ENCODE data around the gene RUVBL1. TPM values are rescaled to one million over a fixed set of nuclear protein-coding genes. Genes with fewer than 3 reads are reported as not detected.

The RUVBL1 gene
- total and polyA plus RNA-seq, 2 donors (not counting 1 experiment from before 2014, with no cell fraction given) = 52.3 to 67.2 TPM

GRCh38 chr3:128166971-128167453, 43.4 kb upstream of the RUVBL1 start:
- Histone ChIP-seq H3K4me2 (ENCODE audit: extremely low read depth, insufficient read depth, low read length) (no peak overlapping the region), H3K79me2 (ENCODE audit: control insufficient read depth, insufficient read depth, low read length) (no peaks in the 10 kb centered on the region), H3K27me3 (ENCODE audit: control insufficient read depth, insufficient read depth, low read length) (no peaks in the 10 kb centered on the region), H3K4me3 (replicated peaks in 1 of 4; ENCODE audit: control extremely low read depth in 1 of 4, insufficient read depth in 1 of 4, low read depth in 3 of 4, low read length in 4 of 4) (no peak overlapping the region), H4K20me1 (ENCODE audit: control insufficient read depth, extremely low read depth, insufficient read depth, low read length) (no peaks in the 10 kb centered on the region), H2AFZ (ENCODE audit: low read length) (no peak overlapping the region), H3K4me1 (ENCODE audit: control insufficient read depth, extremely low read depth, insufficient read depth, low read length) (no peaks in the 10 kb centered on the region), H3K36me3 (ENCODE audit: control insufficient read depth, insufficient read depth, low read length) (no peaks in the 10 kb centered on the region), H3K9ac (ENCODE audit: insufficient read depth, low read length) (no peak overlapping the region), H3K9me3 (ENCODE audit: control insufficient read depth, insufficient read depth, low read depth, low read length) (no peaks in the 10 kb centered on the region), H3K27ac (ENCODE audit: insufficient read depth, low read length) (no peak overlapping the region)
- no peak for DNase-seq (ENCODE audit: low read depth in 2 of 2)
- no peak for TF ChIP-seq CTCF (conservative IDR thresholded peaks at IDR 0.05 in 1 of 2, IDR thresholded peaks at IDR 0.05 in 1 of 2; ENCODE audit: low read depth in 1 of 2, low read length in 2 of 2)
- TF ChIP-seq EZH2 (IDR thresholded peaks at IDR 0.05; ENCODE audit: low read length, missing control alignments) = no peak

- no peak overlapping the region for H3K27ac ChIP-seq (ENCODE audit: insufficient read depth, low read length)
- no peaks in the 10 kb centered on the region for H3K4me1 ChIP-seq (ENCODE audit: control insufficient read depth, extremely low read depth, insufficient read depth, low read length)
- no peak overlapping the region for H3K4me2 ChIP-seq (ENCODE audit: extremely low read depth, insufficient read depth, low read length)
- no peak for DNase-seq (ENCODE audit: low read depth in 2 of 2)
- H3K36me3 ChIP-seq (ENCODE audit: control insufficient read depth, insufficient read depth, low read length) = no peaks in the 10 kb centered on the region
- no peaks in the 10 kb centered on the region for H3K79me2 ChIP-seq (ENCODE audit: control insufficient read depth, insufficient read depth, low read length)
- H3K9ac ChIP-seq (ENCODE audit: insufficient read depth, low read length) = no peak overlapping the region
- no peak overlapping the region for H3K4me3 ChIP-seq (replicated peaks in 1 of 4; ENCODE audit: control extremely low read depth in 1 of 4, insufficient read depth in 1 of 4, low read depth in 3 of 4, low read length in 4 of 4)
- H2AFZ ChIP-seq (ENCODE audit: low read length) = no peak overlapping the region
- H3K27me3 ChIP-seq (ENCODE audit: control insufficient read depth, insufficient read depth, low read length) = no peaks in the 10 kb centered on the region
- H4K20me1 ChIP-seq (ENCODE audit: control insufficient read depth, extremely low read depth, insufficient read depth, low read length) = no peaks in the 10 kb centered on the region
- TF ChIP-seq EZH2 (IDR thresholded peaks at IDR 0.05; ENCODE audit: low read length, missing control alignments) (no peak), CTCF (conservative IDR thresholded peaks at IDR 0.05 in 1 of 2, IDR thresholded peaks at IDR 0.05 in 1 of 2; ENCODE audit: low read depth in 1 of 2, low read length in 2 of 2) (no peak)
- H3K9me3 ChIP-seq (ENCODE audit: control insufficient read depth, insufficient read depth, low read depth, low read length) = no peaks in the 10 kb centered on the region
Observed at GRCh38 chr3:128163432-128163831, 39.8 kb upstream of the RUVBL1 start.

GRCh38 chr3:128160661-128161060, 37.0 kb upstream of the RUVBL1 start:
- H3K4me3 ChIP-seq (replicated peaks in 1 of 4; ENCODE audit: control extremely low read depth in 1 of 4, insufficient read depth in 1 of 4, low read depth in 3 of 4, low read length in 4 of 4) = no peak overlapping the region
- no peak overlapping the region for H2AFZ ChIP-seq (ENCODE audit: low read length)
- H4K20me1 ChIP-seq (ENCODE audit: control insufficient read depth, extremely low read depth, insufficient read depth, low read length) = no peaks in the 10 kb centered on the region
- no peak overlapping the region for H3K27ac ChIP-seq (ENCODE audit: insufficient read depth, low read length)
- no peaks in the 10 kb centered on the region for H3K9me3 ChIP-seq (ENCODE audit: control insufficient read depth, insufficient read depth, low read depth, low read length)
- no peak overlapping the region for H3K9ac ChIP-seq (ENCODE audit: insufficient read depth, low read length)
- no peaks in the 10 kb centered on the region for H3K36me3 ChIP-seq (ENCODE audit: control insufficient read depth, insufficient read depth, low read length)
- DNase-seq (ENCODE audit: low read depth in 2 of 2) = no peak
- no peak overlapping the region for H3K4me2 ChIP-seq (ENCODE audit: extremely low read depth, insufficient read depth, low read length)
- no peaks in the 10 kb centered on the region for H3K4me1 ChIP-seq (ENCODE audit: control insufficient read depth, extremely low read depth, insufficient read depth, low read length)
- TF ChIP-seq CTCF (conservative IDR thresholded peaks at IDR 0.05 in 1 of 2, IDR thresholded peaks at IDR 0.05 in 1 of 2; ENCODE audit: low read depth in 1 of 2, low read length in 2 of 2) (no peak), EZH2 (IDR thresholded peaks at IDR 0.05; ENCODE audit: low read length, missing control alignments) (no peak)
- no peaks in the 10 kb centered on the region for H3K79me2 ChIP-seq (ENCODE audit: control insufficient read depth, insufficient read depth, low read length)
- H3K27me3 ChIP-seq (ENCODE audit: control insufficient read depth, insufficient read depth, low read length) = no peaks in the 10 kb centered on the region

All from fibroblast of lung (primary cell).